IMR-90 (cell line): ENCODE results near the gene VEPH1. TPM values are rescaled to one million over a fixed set of nuclear protein-coding genes. Genes with fewer than 3 reads are reported as not detected.

Experiments
- ATAC-seq: fragments of 200-7000 bp; cut with Tn5 transposase; 2 replicates; pipeline ENCODE4 v1.9.1; 2020; ENCODE audit warnings: low read depth, mild to moderate bottlenecking, moderate library complexity
- BruUV-seq: library from RNA; stranded (reverse); fragments of 400-500 nt; replicated peaks from 2 replicates; lab custom pipeline; 2021; lab: Mats Ljungman, UMichigan
- CTCF ChIA-PET: fragments of 300-600 bp; formaldehyde crosslinking; extraction: SDS; loops from one replicate; lab custom pipeline; 2021; ENCODE audit warnings: antibody characterized with exemption; lab: Yijun Ruan, JAX
- POLR2A ChIA-PET: fragments of 300-600 bp; sonication (Branson Sonifier 250); formaldehyde crosslinking; loops from one replicate; lab custom pipeline; 2022; ENCODE audit warnings: antibody characterized with exemption; ENCODE audit not compliant: unreplicated experiment; lab: Charles Lee
- DNase-seq: peaks from one replicate; pipeline ENCODE4 v3.0.0; 2013
- H2AFZ ChIP-seq: replicated peaks from 2 replicates; pipeline ENCODE3; 2013; ENCODE audit warnings: low read length, mild to moderate bottlenecking; ENCODE audit not compliant: poor library complexity
- H2AK5ac ChIP-seq: 2 replicates; pipeline ENCODE4 v1.6.1; 2013; ENCODE audit warnings: low read depth, low read length, inconsistent platforms
- H2AK9ac ChIP-seq: replicated peaks from 2 replicates; pipeline ENCODE3; 2013; ENCODE audit warnings: mild to moderate bottlenecking, low read depth, low read length, moderate library complexity; ENCODE audit not compliant: poor library complexity
- H2BK120ac ChIP-seq: 2 replicates; pipeline ENCODE4 v1.6.1; 2013; ENCODE audit warnings: low read depth, low read length, inconsistent platforms
- H2BK15ac ChIP-seq: 3 replicates; pipeline ENCODE4 v1.6.1; 2013; ENCODE audit warnings: low read depth, low read length, inconsistent platforms
- H2BK20ac ChIP-seq: 2 replicates; pipeline ENCODE4 v1.6.1; 2013; ENCODE audit warnings: low read depth, mild to moderate bottlenecking, inconsistent platforms, low read length, moderate library complexity
- H2BK5ac ChIP-seq: 2 replicates; pipeline ENCODE4 v1.6.1; 2013; ENCODE audit warnings: mild to moderate bottlenecking, low read depth, low read length, inconsistent platforms; ENCODE audit not compliant: poor library complexity, severe bottlenecking
- H3K14ac ChIP-seq: replicated peaks from 2 replicates; pipeline ENCODE4 v1.6.1; 2013; ENCODE audit warnings: low read depth, low read length, inconsistent platforms
- H3K18ac ChIP-seq: 2 replicates; pipeline ENCODE4 v1.6.1; 2013; ENCODE audit warnings: low read depth, low read length, control low read depth
- H3K23ac ChIP-seq: 2 replicates; pipeline ENCODE4 v1.6.1; 2013; ENCODE audit warnings: low read depth, low read length, inconsistent platforms
- H3K27ac ChIP-seq: 2 replicates; pipeline ENCODE4 v1.5.1; 2013; ENCODE audit warnings: mild to moderate bottlenecking, control low read depth, low read length; ENCODE audit not compliant: insufficient read depth
- H3K27me3 ChIP-seq: 2 replicates; pipeline ENCODE4 v1.6.1; 2013; ENCODE audit warnings: low read length; ENCODE audit not compliant: control insufficient read depth, insufficient read depth
- H3K36me3 ChIP-seq: 2 replicates; pipeline ENCODE4 v1.6.1; 2013; ENCODE audit warnings: low read length, mixed read lengths; ENCODE audit not compliant: control insufficient read depth, insufficient read depth
- H3K4ac ChIP-seq: 2 replicates; pipeline ENCODE4 v1.6.1; 2013; ENCODE audit warnings: low read depth, low read length, inconsistent platforms
- H3K4me1 ChIP-seq: 2 replicates; pipeline ENCODE4 v1.6.1; 2013; ENCODE audit warnings: low read length, mixed read lengths; ENCODE audit not compliant: control insufficient read depth, insufficient read depth
- H3K4me2 ChIP-seq: 2 replicates; pipeline ENCODE4 v1.6.1; 2013; ENCODE audit warnings: low read depth, mild to moderate bottlenecking, control low read depth, low read length, moderate library complexity
- H3K4me3 ChIP-seq: 2 replicates; pipeline ENCODE4 v1.5.1; 2013; ENCODE audit warnings: low read depth, mild to moderate bottlenecking, control low read depth, low read length, moderate library complexity; ENCODE audit not compliant: insufficient read depth
- H3K56ac ChIP-seq: 2 replicates; pipeline ENCODE4 v1.6.1; 2013; ENCODE audit warnings: low read length, inconsistent platforms; ENCODE audit not compliant: insufficient read depth; ENCODE audit errors: extremely low read depth
- H3K79me1 ChIP-seq, 2 experiments: 2 replicates each; pipeline ENCODE4 v1.6.1; 2013; ENCODE audit warnings: low read length in 2 of 2, inconsistent platforms in 1 of 2, low read depth in 1 of 2
- H3K9ac ChIP-seq: 2 replicates; pipeline ENCODE4 v1.6.1; 2013; ENCODE audit warnings: low read depth, low read length, control low read depth
- H3K9me1 ChIP-seq: 2 replicates; pipeline ENCODE4 v1.6.1; 2013; ENCODE audit warnings: low read length, inconsistent platforms; ENCODE audit not compliant: insufficient read depth
- H3K9me3 ChIP-seq: 2 replicates; pipeline ENCODE4 v1.6.1; 2013; ENCODE audit warnings: low read length; ENCODE audit not compliant: control insufficient read depth, insufficient read depth
- H4K20me1 ChIP-seq: 2 replicates; pipeline ENCODE4 v1.6.1; 2013; ENCODE audit warnings: low read length, inconsistent platforms; ENCODE audit not compliant: insufficient read depth
- H4K5ac ChIP-seq: 2 replicates; pipeline ENCODE4 v1.6.1; 2013; ENCODE audit warnings: mild to moderate bottlenecking, low read depth, low read length, control low read depth
- H4K8ac ChIP-seq, 2 experiments: 2 replicates each; pipeline ENCODE4 v1.6.1; 2013; ENCODE audit warnings: low read depth in 2 of 2, low read length in 2 of 2, control low read depth in 1 of 2, inconsistent platforms in 1 of 2
- H4K91ac ChIP-seq: 2 replicates; pipeline ENCODE4 v1.6.1; 2013; ENCODE audit warnings: low read depth, low read length, inconsistent platforms; ENCODE audit not compliant: insufficient read depth
- BHLHE40 ChIP-seq: fragments of 150-350 bp; IDR thresholded peaks from 2 replicates; pipeline ENCODE4 v1.6.1; 2016; ENCODE audit warnings: mild to moderate bottlenecking, low read depth, low read length
- FOS ChIP-seq: fragments of 150-350 bp; IDR thresholded peaks from 2 replicates; pipeline ENCODE4 v1.6.1; 2016; ENCODE audit warnings: low read depth, low read length
- RFX5 ChIP-seq: IDR thresholded peaks from 2 replicates; pipeline ENCODE4 v1.8.0; 2012; ENCODE audit warnings: low read depth, mild to moderate bottlenecking, low read length, moderate library complexity
- WGBS, 2 experiments: methylation state at CpG; one replicate each; pipeline versions ENCODE4 v1.1.5 to v1.1.7; 2013; ENCODE audit warnings: missing lambda C conversion rate in 2 of 2; ENCODE audit not compliant: insufficient read length in 1 of 2; ENCODE audit errors: extremely low coverage in 2 of 2; 5-methylcytosine and 5-hydroxymethylcytosine counted together
- dilution Hi-C: fragments of 300-500 bp; cut with HindIII; formaldehyde crosslinking; loops from one replicate; pipeline ENCODE4 v1.14.3; 2018; ENCODE audit warnings: low sequenced_read_pairs; ENCODE audit not compliant: unreplicated experiment
- in situ Hi-C: fragments of 300-500 bp; cut with MboI; formaldehyde crosslinking; loops from 3 replicates; pipeline ENCODE4 v1.14.3; 2019; ENCODE audit warnings: low sequenced_read_pairs, inconsistent platforms, mixed read lengths
- intact Hi-C: fragments of 100-400 bp; cut with micrococcal nuclease; formaldehyde crosslinking; loops from 2 replicates; pipeline ENCODE4 v1.10.0; 2022
- polyA plus RNA-seq, 3 experiments: library from polyadenylated mRNA; depleted of rRNA; stranded (reverse); fragments of >200 nt; gene quantifications; 2 replicates each; pipeline ENCODE4 v1.2.3, GENCODE V29; 2012; ENCODE audit warnings: low replicate concordance in 1 of 3
- total RNA-seq: library from RNA; depleted of rRNA; stranded (reverse); fragments of >200 nt; gene quantifications from 2 replicates; pipeline ENCODE4 v1.2.3, GENCODE V29; 2012

VEPH1 gene
- total and polyA plus RNA-seq, 2 of the 4 experiments (the other 2 are of a cell fraction), result 30.5 to 130 TPM

DNA sequence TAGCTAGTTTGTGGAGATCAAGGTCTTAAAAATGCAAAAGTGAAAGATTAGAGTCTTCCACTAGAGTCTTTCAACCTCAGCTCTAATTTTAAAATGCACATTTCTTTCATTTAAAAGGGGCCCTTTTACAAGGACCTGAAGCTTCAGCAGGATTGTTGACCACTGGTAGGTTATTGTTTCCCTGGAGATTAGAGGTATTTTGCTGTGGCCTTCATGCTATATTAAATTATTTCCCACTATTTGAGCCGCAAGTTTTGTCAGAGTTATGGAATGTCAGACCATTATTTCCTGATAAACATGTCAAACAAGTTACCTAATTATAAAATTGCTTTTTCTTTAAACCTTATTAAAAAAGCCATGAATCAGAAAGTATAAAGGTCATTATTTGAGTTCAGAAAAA is 240.2 kb downstream of the VEPH1 start:
- Histone ChIP-seq H3K14ac (no peak overlapping the region), H3K79me1 (no peaks in the 10 kb centered on the region), H3K56ac (no peak overlapping the region), H3K9me1 (no peaks in the 10 kb centered on the region), H4K5ac (no peak overlapping the region), H2AK5ac (no peak overlapping the region), H3K27ac (no peak overlapping the region), H2BK5ac (no peak overlapping the region), H3K4me2 (no peak overlapping the region), H4K91ac (no peak overlapping the region), H3K4me1 (no peaks in the 10 kb centered on the region; the same call in 1 of the 2 replicates), H3K9me3 (no peaks in the 10 kb centered on the region), H4K20me1 (no peaks in the 10 kb centered on the region), H2AFZ (no peak overlapping the region), H3K4ac (no peak overlapping the region), H2AK9ac (no peak overlapping the region), H4K8ac (no peak overlapping the region), H3K18ac (no peak overlapping the region), H2BK20ac (no peak overlapping the region), H3K23ac (no peak overlapping the region), H3K9ac (no peak overlapping the region), H2BK120ac (no peak overlapping the region), H3K27me3 (no peaks in the 10 kb centered on the region), H3K36me3 (no peaks in the 10 kb centered on the region), H2BK15ac (no peak overlapping the region), H3K4me3 (no peak overlapping the region)
- dilution Hi-C loops, result no loop called here
- DNase-seq (no peak), ATAC-seq (no peak)
- no CpG with 5 or more reads among the region's 1 CpG for WGBS, 2 experiments
- intact Hi-C loops, result no loop called here
- BruUV-seq, result no TSS peak
- ChIA-PET POLR2A (no interaction called here), CTCF (no interaction called here)
- in situ Hi-C loops, result no loop called here
- TF ChIP-seq FOS (no peak), RFX5 (no peak), BHLHE40 (no peak)
